Posterior vena cava (tissue), 2 donors: Measurements from ENCODE around the gene HJURP. TPM values are rescaled to one million over a fixed set of nuclear protein-coding genes. Genes with fewer than 3 reads are reported as not detected.

Experiments used
- total RNA-seq, 2 donors: library from RNA; stranded (reverse); fragmentation: NEBNext Ultra II Directional; extraction: Animal tissue kit (Norgen Biotek cat#: 25700); gene quantifications; one replicate each; pipeline ENCODE4 v1.2.1, GENCODE V29; 2021
- donor health status: DM: yes; HTN: yes; CAD: no.
- donor health status: DM: yes; HTN: yes; CAD: no.

The HJURP gene
- total RNA-seq, 2 donors from 2014 or later, result 0.42 TPM; not detected in 1

Other genes with a start within 250 kb of the HJURP start
- not detected for gene UGT1A8, start 236.9 kb downstream of the HJURP start, total RNA-seq
- not detected for gene UGT1A10, start 218.1 kb downstream of the HJURP start, total RNA-seq
- not detected for gene UGT1A9, start 182.6 kb downstream of the HJURP start, total RNA-seq
- gene UGT1A7, start 172.6 kb downstream of the HJURP start, total RNA-seq, result not detected
- gene UGT1A6, start 161.6 kb downstream of the HJURP start, total RNA-seq, result not detected
- not detected for gene UGT1A5, start 141.6 kb downstream of the HJURP start, total RNA-seq
- gene UGT1A4, start 135.8 kb downstream of the HJURP start, total RNA-seq, result not detected
- gene UGT1A3, start 125.5 kb downstream of the HJURP start, total RNA-seq, result not detected
- not detected for gene UGT1A1, start 94.3 kb downstream of the HJURP start, total RNA-seq
- not detected for gene MROH2A, start 76.2 kb downstream of the HJURP start, total RNA-seq
- gene TRPM8, start 62.8 kb upstream of the HJURP start, total RNA-seq, result not detected
- gene SPP2, start 196.2 kb upstream of the HJURP start, total RNA-seq, result not detected